Renal pelvis (tissue), 4 donors: ENCODE data around the gene HOXD8. TPM values are rescaled to one million over a fixed set of nuclear protein-coding genes. Genes with fewer than 3 reads are reported as not detected.

Source experiments
- DNase-seq: peaks from one replicate; pipeline ENCODE4 v3.0.0-alpha.2; 2013
- polyA plus RNA-seq, 3 donors: library from polyadenylated mRNA; unstranded; fragments of 120-200 nt; gene quantifications; one replicate each; pipeline ENCODE4 v1.2.1, GENCODE V29; 2013; ENCODE audit not compliant: insufficient read length in 3 of 3

Gene HOXD8
- polyA plus RNA-seq, 3 donors, result 171 to 182 (median 181) TPM

- DNase-seq, result no peak
These were observed 42.0 kb upstream of the HOXD8 start for GRCh38 chr2:176087330-176088047.

- DNase-seq, result no peak
These were observed 41.2 kb upstream of the HOXD8 start for GRCh38 chr2:176088048-176088936.

- no peak for DNase-seq
These were observed 40.3 kb upstream of the HOXD8 start for GRCh38 chr2:176088937-176089842.

- DNase-seq, result no peak
These were observed 39.6 kb upstream of the HOXD8 start for GRCh38 chr2:176089843-176090395.

- no peak for DNase-seq
These were observed 38.6 kb upstream of the HOXD8 start for GRCh38 chr2:176090862-176091261.

GRCh38 chr2:176091329-176092258, 37.9 kb upstream of the HOXD8 start:
- DNase-seq, result no peak

GRCh38 chr2:176092270-176093144, 37.0 kb upstream of the HOXD8 start, which contains the start of gene HOXD13:
TSS of gene HOXD13 (plus strand) at chr2:176092721. CDS start at chr2:176092891, 170 bp downstream.
- DNase-seq, result no peak

- DNase-seq, result no peak
These were observed 36.2 kb upstream of the HOXD8 start for GRCh38 chr2:176093145-176093897.

GRCh38 chr2:176093898-176094249, 35.6 kb upstream of the HOXD8 start:
- no peak for DNase-seq

GRCh38 chr2:176094349-176094748, 35.2 kb upstream of the HOXD8 start:
- no peak for DNase-seq

- DNase-seq, result no peak
These were observed 34.1 kb upstream of the HOXD8 start for GRCh38 chr2:176095421-176095820.

- DNase-seq, result no peak
These were observed 33.1 kb upstream of the HOXD8 start for GRCh38 chr2:176096243-176096985.

- DNase-seq, result no peak
These were observed 32.3 kb upstream of the HOXD8 start for GRCh38 chr2:176096986-176097819.

- DNase-seq, result no peak
These were observed 31.6 kb upstream of the HOXD8 start for GRCh38 chr2:176097820-176098365.

GRCh38 chr2:176098366-176099158, 30.9 kb upstream of the HOXD8 start:
- no peak for DNase-seq
